Peyer's patch (tissue), 4 donors: ENCODE data around the gene FNDC3B.

Source experiments
- CTCF ChIP-seq, 6 experiments: fragments of 450-650 bp in 4 of 6; fragments of 200-600 bp in 2 of 6; sonication (generic) in 1 of 6; IDR thresholded peaks; one replicate each; pipeline ENCODE4 v1.5.1; 2017 to 2019; ENCODE audit warnings: antibody characterized with exemption in 6 of 6, mild to moderate bottlenecking in 3 of 6, moderate library complexity in 1 of 6
- POLR2A ChIP-seq, 2 donors: fragments of 450-650 bp; IDR thresholded peaks; one replicate each; pipeline ENCODE4 v1.5.1; 2017; ENCODE audit warnings: antibody characterized with exemption in 2 of 2, mild to moderate bottlenecking in 2 of 2, moderate library complexity in 2 of 2

- TF ChIP-seq CTCF (IDR thresholded peaks at IDR 0.05) (no peak), POLR2A (IDR thresholded peaks at IDR 0.05) (no peak)
Observed at GRCh38 chr3:172307141-172307560, 267.8 kb downstream of the FNDC3B start.
